Astrocyte (in vitro differentiated cells and primary cell): ENCODE results near the gene RBBP9. TPM values are rescaled to one million over a fixed set of nuclear protein-coding genes. Genes with fewer than 3 reads are reported as not detected.

Experiments
- DNase-seq: peaks from one replicate; pipeline ENCODE4 v3.0.0-alpha.2; 2010; ENCODE audit warnings: low read depth
- FAIRE-seq: peaks from 2 replicates; lab custom pipeline; 2011; peaks lifted over from hg19 to GRCh38; lab: Jason Lieb, UNC
- H2AFZ ChIP-seq: 2 replicates; pipeline ENCODE4 v1.6.0; 2012; ENCODE audit warnings: low read depth, low read length, inconsistent platforms
- H3K27ac ChIP-seq: 2 replicates; pipeline ENCODE4 v1.5.1; 2011; ENCODE audit warnings: low read depth, low read length, inconsistent platforms
- H3K27me3 ChIP-seq: 2 replicates; pipeline ENCODE4 v1.6.0; 2011; ENCODE audit warnings: low read length, inconsistent platforms; ENCODE audit not compliant: insufficient read depth
- H3K36me3 ChIP-seq: 2 replicates; pipeline ENCODE4 v1.5.1; 2011; ENCODE audit warnings: low read length, inconsistent platforms; ENCODE audit not compliant: insufficient read depth
- H3K4me1 ChIP-seq: 2 replicates; pipeline ENCODE4 v1.5.1; 2011; ENCODE audit warnings: low read length, inconsistent platforms; ENCODE audit not compliant: insufficient read depth
- H3K4me2 ChIP-seq: 2 replicates; pipeline ENCODE4 v1.6.0; 2012; ENCODE audit warnings: low read length, inconsistent platforms
- H3K4me3 ChIP-seq: 2 replicates; pipeline ENCODE4 v1.5.1; 2011; ENCODE audit warnings: low read depth, mild to moderate bottlenecking, low read length, inconsistent platforms; ENCODE audit not compliant: insufficient read depth
- H3K79me2 ChIP-seq: 2 replicates; pipeline ENCODE4 v1.6.0; 2012; ENCODE audit warnings: mild to moderate bottlenecking, low read length, inconsistent platforms; ENCODE audit not compliant: insufficient read depth
- H3K9ac ChIP-seq: 2 replicates; pipeline ENCODE4 v1.6.0; 2012; ENCODE audit warnings: mild to moderate bottlenecking, low read length, inconsistent platforms
- H3K9me3 ChIP-seq: 2 replicates; pipeline ENCODE4 v1.5.1; 2012; ENCODE audit warnings: low read depth, mild to moderate bottlenecking, low read length, inconsistent platforms; ENCODE audit not compliant: insufficient read depth
- H4K20me1 ChIP-seq: 2 replicates; pipeline ENCODE4 v1.6.0; 2012; ENCODE audit warnings: low read length, inconsistent platforms; ENCODE audit not compliant: insufficient read depth
- H3K27ac Mint-ChIP-seq: one replicate; pipeline ENCODE4 v1.8.0; 2021; ENCODE audit warnings: mild to moderate bottlenecking, mixed read lengths; ENCODE audit not compliant: unreplicated experiment
- H3K27me3 Mint-ChIP-seq: one replicate; pipeline ENCODE4 v1.8.0; 2021; ENCODE audit warnings: low read depth, mixed read lengths; ENCODE audit not compliant: unreplicated experiment
- H3K36me3 Mint-ChIP-seq: one replicate; pipeline ENCODE4 v1.8.0; 2021; ENCODE audit warnings: low read depth, mixed read lengths; ENCODE audit not compliant: unreplicated experiment
- H3K4me1 Mint-ChIP-seq: one replicate; pipeline ENCODE4 v1.8.0; 2021; ENCODE audit warnings: low read depth, mixed read lengths; ENCODE audit not compliant: unreplicated experiment
- H3K4me3 Mint-ChIP-seq: one replicate; pipeline ENCODE4 v1.8.0; 2021; ENCODE audit warnings: mild to moderate bottlenecking, moderate library complexity, mixed read lengths; ENCODE audit not compliant: unreplicated experiment
- H3K9me3 Mint-ChIP-seq: one replicate; pipeline ENCODE4 v1.8.0; 2021; ENCODE audit warnings: mild to moderate bottlenecking, mixed read lengths; ENCODE audit not compliant: unreplicated experiment
- CTCF ChIP-seq: IDR thresholded peaks from 2 replicates; pipeline ENCODE4 v1.5.1; 2011; ENCODE audit warnings: low read depth, mild to moderate bottlenecking, inconsistent platforms, low read length, moderate library complexity; ENCODE audit not compliant: insufficient read depth
- EZH2 ChIP-seq: IDR thresholded peaks from 2 replicates; pipeline ENCODE4 v1.6.1; 2012; ENCODE audit warnings: mild to moderate bottlenecking, low read length, inconsistent platforms; ENCODE audit not compliant: insufficient read depth
- total RNA-seq: library from RNA; stranded (reverse); gene quantifications from 2 replicates; pipeline ENCODE4 v1.2.1, GENCODE V29; 2021

Gene RBBP9
- total RNA-seq, 1 donor from 2014 or later = 14.4 TPM

- Histone ChIP-seq H4K20me1 (no peaks in the 10 kb centered on the region), H3K9ac (peak overlapping the region; percentile 88), H3K4me3 (no peak overlapping the region), H3K36me3 (peaks cover 3% of the 10 kb centered on the region), H3K27ac (no peak overlapping the region), H3K4me1 (peaks cover 6% of the 10 kb centered on the region), H2AFZ (peak overlapping the region; percentile 6), H3K4me2 (peak overlapping the region; percentile 89), H3K9me3 (no peaks in the 10 kb centered on the region), H3K79me2 (peaks cover 9% of the 10 kb centered on the region), H3K27me3 (peaks cover 2% of the 10 kb centered on the region)
- FAIRE-seq (no peak), DNase-seq (no peak)
- Mint-ChIP-seq H3K27ac (no peak overlapping the region), H3K9me3 (no peaks in the 10 kb centered on the region), H3K4me1 (no peaks in the 10 kb centered on the region), H3K27me3 (no peaks in the 10 kb centered on the region), H3K36me3 (peaks cover 2% of the 10 kb centered on the region), H3K4me3 (peak overlapping the region; percentile 95)
- TF ChIP-seq CTCF (no peak), EZH2 (no peak)
Measured at GRCh38 chr20:18497603-18498002, 578 bp upstream of the RBBP9 start.

GRCh38 chr20:18496042-18496441 lies 983 bp downstream of the RBBP9 start:
- peak overlapping the region; percentile 95 for H2AFZ ChIP-seq
- H3K36me3 Mint-ChIP-seq = peaks cover 2% of the 10 kb centered on the region

More at GRCh38 chr20:18496042-18496441, 983 bp downstream of the RBBP9 start:
- no peaks in the 10 kb centered on the region for H3K4me1 Mint-ChIP-seq
- FAIRE-seq = no peak
- H3K4me3 Mint-ChIP-seq = peak overlapping the region; percentile 95
- no peak overlapping the region for H3K27ac ChIP-seq
- H3K4me1 ChIP-seq = peaks cover 6% of the 10 kb centered on the region
- H4K20me1 ChIP-seq = no peaks in the 10 kb centered on the region
- peaks cover 3% of the 10 kb centered on the region for H3K36me3 ChIP-seq
- no peaks in the 10 kb centered on the region for H3K9me3 ChIP-seq
- H3K79me2 ChIP-seq = peaks cover 9% of the 10 kb centered on the region
- TF ChIP-seq EZH2 (no peak), CTCF (no peak)
- H3K27ac Mint-ChIP-seq = no peak overlapping the region
- H3K9ac ChIP-seq = peak overlapping the region; percentile 88
- H3K9me3 Mint-ChIP-seq = no peaks in the 10 kb centered on the region
- H3K27me3 Mint-ChIP-seq = no peaks in the 10 kb centered on the region
- DNase-seq = peak; percentile 6
- H3K4me3 ChIP-seq = peak overlapping the region; percentile 89
- no peaks in the 10 kb centered on the region for H3K27me3 ChIP-seq
- H3K4me2 ChIP-seq = peak overlapping the region; percentile 89
